NCI-H748 (cell line): Measurements from ENCODE around the gene C19orf12.

ENCODE experiments used
- DNase-seq: peaks from one replicate; lab custom pipeline; 2025; ENCODE audit not compliant: unreplicated experiment; lab: John Stamatoyannopoulos, UW

Gene C19orf12

DNA sequence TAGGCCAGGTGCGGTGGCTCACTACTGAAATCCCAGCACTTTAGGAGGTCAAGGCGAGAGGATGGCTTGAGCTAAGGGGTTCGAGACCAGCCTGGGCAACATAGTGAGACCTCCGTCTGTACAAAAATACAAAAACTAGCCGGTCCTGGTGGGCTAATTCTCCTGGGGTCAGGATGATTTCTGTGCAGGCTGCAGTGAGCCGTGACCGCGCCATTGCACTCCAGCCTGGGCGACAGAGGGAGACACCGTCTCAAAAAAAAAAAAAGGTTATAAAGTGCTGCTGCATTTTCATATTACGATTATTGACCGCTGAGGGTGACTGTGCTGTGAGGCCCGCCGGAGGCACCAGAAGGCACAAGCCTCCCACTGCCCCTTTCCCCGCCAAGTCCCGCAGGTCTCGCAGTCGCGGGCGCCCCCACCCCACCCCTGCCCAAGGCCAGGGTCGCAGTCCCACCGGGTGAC is 50.3 kb downstream of the C19orf12 start:
- no peak for DNase-seq

DNA sequence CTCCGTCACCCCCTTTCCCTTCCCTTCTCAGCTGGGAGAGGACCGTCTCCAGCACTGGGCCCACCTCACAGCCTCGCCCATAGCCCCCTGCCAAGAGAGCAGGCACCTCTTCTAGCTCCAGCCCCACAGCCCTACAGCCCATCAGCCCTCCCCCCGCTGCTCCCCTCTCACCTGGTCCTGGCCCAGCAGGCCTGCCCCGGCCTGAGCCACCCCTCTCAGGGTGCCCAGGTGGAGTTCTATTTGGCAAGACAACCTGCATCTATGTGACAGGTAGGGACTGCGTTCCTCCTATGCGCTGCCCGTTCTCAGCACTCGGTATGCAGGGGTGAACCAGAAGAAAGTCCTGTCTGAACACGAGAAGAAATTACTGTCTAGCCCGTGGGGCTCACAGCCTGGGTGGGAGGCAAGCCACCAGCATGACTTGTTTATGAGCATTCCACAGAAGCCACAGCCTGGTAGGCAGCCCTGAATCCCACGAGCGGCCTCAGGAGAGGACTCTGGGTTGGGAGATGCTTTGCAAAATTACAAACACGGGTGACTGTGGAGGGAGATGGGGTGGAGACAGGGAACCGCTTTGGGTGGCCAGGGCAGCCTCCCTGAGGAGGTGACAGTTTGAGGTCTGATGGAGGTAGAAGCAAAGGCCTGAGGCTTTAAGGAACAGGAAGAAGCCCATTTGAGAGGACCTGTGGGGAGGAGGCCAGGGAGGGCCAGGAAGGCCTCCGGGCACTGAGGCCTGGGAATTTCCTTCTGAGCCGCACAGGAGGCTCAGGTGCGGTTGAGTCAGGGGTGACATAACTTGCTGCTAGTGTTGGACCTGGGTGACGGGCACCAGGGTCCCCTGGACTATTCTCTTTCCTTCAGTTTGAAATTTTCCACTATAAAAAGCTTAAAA is 51.0 kb downstream of the C19orf12 start:
- DNase-seq: no peak

DNA sequence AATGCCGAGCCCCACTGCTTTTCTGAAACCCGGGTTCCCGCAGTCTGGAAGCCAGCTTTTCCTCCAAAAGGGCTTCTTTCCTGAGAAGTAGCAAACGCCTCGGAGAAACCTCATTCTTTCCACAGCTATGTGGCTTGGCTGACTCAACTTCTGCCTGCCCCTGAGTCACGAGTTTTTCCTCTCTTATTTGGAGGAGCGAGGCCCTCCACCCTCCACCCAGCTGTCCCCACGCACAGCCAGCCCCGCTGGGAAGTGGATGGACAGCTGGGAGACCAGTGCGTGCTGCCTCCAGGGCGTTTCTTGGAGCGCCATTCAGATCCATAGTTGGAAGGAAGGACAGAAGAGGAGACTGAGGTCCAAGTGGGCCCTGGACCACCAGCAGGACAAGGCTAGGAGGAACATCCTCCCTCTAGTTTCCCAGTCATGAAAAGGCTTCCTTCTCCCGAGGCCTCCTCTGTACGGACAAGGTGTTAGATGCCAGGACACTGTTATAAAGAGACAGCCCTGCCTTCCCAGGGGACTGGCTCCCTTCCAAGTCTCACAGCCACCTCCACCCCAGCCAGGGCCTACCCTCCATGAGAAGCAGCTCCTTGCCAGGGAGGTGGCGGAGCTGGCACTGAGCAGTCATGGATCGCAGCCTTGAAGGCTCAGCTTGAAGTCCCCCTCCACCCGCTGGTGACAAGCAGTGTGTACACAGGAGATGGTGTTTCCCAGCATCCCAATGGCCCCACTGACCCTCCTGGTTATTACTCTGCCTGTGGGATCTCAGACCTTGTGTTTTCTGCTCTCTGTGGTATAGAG is 52.3 kb downstream of the C19orf12 start:
- DNase-seq: no peak

DNA sequence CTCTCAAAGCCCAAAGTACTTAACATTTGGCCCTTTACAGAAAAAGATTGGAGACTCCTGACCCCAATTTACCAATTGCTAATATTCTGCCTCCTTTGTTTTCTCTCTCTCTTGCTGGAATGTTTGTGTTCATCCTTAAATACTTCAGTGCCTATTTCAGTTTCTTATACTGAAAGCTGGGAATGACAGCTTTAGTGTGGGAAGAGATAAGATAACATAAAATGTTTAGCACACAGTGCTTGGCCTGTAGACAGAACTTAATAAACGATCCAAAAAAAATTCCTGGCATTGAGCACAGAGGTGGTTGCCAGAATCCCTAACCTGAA is 52.8 kb downstream of the C19orf12 start:
- DNase-seq: no peak

DNA sequence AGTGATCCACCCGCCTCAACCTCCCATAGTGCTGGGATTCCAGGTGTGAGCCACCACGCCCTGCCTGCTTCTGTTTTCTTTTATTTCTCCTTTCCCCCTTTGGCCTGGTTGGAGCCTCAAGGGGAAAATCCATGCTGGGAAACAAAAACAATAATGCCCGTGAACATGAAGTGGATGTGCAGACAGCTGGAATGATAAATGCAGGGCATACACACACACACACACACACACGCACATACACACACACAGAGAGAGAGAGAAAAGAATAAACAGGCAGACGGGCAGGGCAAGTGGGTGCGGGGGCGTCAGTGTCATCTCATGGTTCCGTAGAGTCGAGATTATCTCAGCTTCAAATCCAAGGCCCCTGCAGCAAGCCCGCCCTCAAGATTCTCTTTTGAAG is 54.2 kb downstream of the C19orf12 start:
- no peak for DNase-seq

DNA sequence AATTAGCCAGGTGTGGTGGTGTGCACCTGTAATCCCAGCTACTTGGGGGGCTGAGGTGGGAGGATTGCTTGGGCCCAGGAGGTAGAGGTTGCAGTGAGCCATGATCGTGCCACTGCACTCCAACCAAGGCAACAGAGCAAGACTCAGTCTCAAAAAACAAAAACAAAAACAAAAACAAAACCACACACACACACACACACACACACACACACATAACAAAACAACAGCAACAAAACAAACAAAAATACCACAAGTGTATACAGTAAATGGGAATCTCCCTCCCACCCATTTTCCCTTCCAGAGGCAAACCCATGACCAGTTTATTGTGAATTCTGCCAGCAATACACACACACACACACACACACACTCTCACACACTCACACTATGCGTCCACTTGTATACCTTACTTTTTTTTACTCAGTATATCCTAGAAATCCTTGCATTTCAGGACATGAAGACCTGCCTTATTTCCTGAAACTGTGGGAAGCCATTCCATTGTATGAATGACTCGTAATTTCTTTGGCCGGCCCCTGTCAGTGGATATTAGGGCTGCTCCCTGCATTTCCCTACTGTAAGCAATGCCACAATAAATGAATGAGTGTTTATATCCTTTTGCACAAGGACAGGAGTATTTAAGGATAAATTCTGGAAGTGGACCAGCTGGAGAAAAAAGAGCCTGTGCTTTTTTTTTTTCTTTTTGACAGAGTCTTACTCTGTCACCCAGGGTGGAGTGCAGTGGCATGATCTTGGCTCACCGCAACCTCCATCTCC is 56.7 kb downstream of the C19orf12 start:
- no peak for DNase-seq

DNA sequence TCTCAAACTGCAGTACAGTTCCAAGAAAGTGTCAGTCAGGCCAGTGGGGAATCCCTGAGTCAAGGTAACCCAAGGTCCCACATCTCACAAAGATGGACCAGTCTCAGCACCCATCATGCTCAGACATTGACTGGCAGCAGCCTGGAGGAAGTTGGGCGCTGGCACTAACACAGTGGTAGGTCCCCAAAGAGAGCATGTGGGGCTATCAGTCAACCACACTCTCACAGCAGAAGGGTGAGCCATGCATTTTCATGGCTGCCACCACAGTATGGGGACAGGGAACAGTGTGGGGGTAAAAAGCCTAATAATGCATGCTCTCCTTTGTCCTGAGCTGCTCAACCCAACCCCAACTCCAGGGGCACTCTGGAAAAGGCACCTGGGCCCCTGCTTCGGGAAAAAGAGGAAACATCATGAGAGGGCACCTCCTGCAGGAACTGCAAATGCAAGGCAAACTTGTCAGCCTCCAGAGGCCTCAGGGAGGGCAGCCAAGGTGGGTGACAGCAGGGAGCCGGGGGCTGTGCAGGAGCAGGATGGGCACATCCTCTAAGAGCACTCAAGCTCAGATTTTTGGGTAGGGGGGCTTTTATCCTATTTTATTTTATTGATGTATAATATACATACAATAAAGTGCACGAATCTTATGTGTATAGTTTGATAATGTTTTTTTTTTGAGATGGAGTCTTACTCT is 59.3 kb downstream of the C19orf12 start:
- DNase-seq: no peak

DNA sequence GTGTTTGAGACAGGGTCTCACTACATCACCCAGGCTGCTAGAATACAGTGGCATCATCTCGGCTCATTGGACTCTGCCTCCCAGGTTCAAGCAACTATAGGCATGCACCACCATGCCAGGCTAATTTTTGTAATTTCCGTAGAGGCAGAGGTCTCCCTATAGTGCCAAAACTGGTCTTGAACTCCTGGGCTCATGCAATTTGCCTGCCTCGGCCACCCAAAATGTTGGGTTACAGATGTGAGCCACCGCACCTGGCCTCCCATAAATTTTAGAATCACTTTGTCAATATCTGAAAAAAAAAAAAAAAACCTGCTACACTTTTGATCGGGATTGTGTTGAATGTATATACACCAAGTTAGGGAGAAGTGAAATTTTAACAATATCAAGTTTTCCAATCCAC is 61.7 kb downstream of the C19orf12 start:
- DNase-seq: no peak

DNA sequence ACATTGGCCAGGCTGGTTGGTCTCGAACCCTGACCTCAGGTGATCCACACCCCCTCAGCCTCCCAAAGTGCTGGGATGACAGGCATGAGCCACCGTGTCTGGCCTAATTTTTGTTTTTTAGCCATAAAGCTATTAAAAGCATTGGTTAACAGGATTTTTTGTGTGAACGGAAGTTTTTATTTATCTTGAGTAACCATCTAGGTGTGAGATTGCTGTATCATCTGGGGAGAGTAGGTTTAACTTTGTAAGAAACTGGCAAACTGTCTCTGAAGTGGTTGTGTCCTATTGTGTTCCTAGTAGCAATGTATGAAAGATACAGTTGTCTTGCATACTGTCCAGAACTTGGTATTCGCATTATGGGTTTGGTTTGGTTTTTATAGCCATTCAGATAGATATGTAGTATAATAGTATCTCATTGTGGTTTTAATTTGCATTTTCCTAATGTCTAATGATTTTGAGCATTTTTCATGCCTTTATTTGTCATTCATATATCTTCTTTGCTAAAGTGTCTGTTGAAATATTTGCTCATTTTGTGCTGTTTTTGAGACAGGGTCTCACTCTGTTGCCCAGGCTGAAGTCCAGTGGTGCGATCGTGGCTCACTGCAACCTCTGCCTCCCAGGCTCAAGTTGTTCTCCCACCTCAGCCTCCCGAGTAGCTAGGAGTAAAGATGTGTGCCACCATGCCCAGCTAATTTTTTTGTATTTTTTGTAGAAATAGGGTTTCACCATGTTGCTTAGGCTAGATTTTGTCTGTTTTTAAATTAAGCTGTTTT is 63.3 kb downstream of the C19orf12 start:
- DNase-seq: no peak

DNA sequence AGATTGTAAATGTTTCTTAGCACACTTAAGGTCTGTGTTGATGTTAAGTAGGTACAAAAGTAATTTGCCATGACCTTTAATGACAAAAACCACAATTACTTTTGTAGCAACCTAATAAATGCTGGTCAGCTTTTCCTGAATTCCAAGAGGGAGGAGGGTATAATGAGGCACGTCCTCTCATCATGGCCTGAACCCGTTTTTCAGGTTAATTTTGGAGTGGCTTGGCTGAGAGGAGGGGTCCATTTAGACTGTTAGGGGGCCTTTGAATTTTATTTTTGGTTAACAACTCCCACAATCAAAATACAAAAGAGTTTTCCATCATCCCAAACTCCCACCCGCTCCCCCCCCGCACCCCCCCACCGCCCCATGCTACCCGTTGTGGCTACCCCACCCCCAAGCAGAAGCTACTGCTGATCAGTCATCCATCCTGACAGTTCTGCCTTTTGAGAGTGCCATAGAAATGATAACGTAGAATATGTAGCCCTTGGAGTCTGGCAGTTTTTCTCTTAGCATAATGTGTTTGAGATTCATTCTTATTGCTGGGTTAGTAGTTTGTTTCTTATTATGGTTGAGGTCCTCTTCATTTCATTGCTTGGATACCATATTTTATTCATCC is 64.2 kb downstream of the C19orf12 start:
- peak; percentile 23 for DNase-seq
